Natural killer cell (primary cell): Measurements from ENCODE around the gene DECR2. TPM values are rescaled to one million over a fixed set of nuclear protein-coding genes. Genes with fewer than 3 reads are reported as not detected.

Experiments used
- ATAC-seq, 3 donors: fragments of 150-1000 bp in 2 of 3; fragments of 200-7000 bp in 1 of 3; cut with Tn5 transposase; 1 replicate in 1 of 3; 2 replicates in 2 of 3; pipeline ENCODE4 v1.10.0; 2021; ENCODE audit warnings: mild to moderate bottlenecking in 2 of 3, moderate library complexity in 2 of 3
- DNase-seq, 2 donors: peaks; one replicate each; pipeline versions ENCODE4 v3.0.0 to v3.0.0-alpha.2; 2013 to 2021; ENCODE audit warnings: mixed read lengths in 1 of 2
- H3K27ac ChIP-seq: one replicate; pipeline ENCODE4 v1.5.1; 2013; ENCODE audit warnings: mild to moderate bottlenecking, low read length
- H3K27me3 ChIP-seq: one replicate; pipeline ENCODE4 v1.6.1; 2013; ENCODE audit warnings: low read length; ENCODE audit not compliant: control insufficient read depth, insufficient read depth
- H3K36me3 ChIP-seq: one replicate; pipeline ENCODE4 v1.6.1; 2013; ENCODE audit warnings: low read length; ENCODE audit not compliant: control insufficient read depth, insufficient read depth
- H3K4me1 ChIP-seq: one replicate; pipeline ENCODE4 v1.6.1; 2013; ENCODE audit warnings: low read length; ENCODE audit not compliant: control insufficient read depth, insufficient read depth
- H3K4me3 ChIP-seq: one replicate; pipeline ENCODE4 v1.5.1; 2013; ENCODE audit warnings: low read length
- H3K9me3 ChIP-seq: one replicate; pipeline ENCODE4 v1.6.1; 2013; ENCODE audit warnings: low read length; ENCODE audit not compliant: control insufficient read depth, insufficient read depth
- H3K27ac Mint-ChIP-seq, 2 donors: one replicate each; pipeline ENCODE4 v1.8.0; 2022; ENCODE audit warnings: mild to moderate bottlenecking in 2 of 2, mixed read lengths in 2 of 2, moderate library complexity in 1 of 2
- H3K27me3 Mint-ChIP-seq, 2 donors: one replicate each; pipeline ENCODE4 v1.8.0; 2022; ENCODE audit warnings: low read depth in 2 of 2, mixed read lengths in 2 of 2
- H3K36me3 Mint-ChIP-seq: one replicate; pipeline ENCODE4 v1.8.0; 2022; ENCODE audit warnings: mixed read lengths
- H3K4me1 Mint-ChIP-seq, 2 donors: one replicate each; pipeline ENCODE4 v1.8.0; 2022; ENCODE audit warnings: mixed read lengths in 2 of 2
- H3K4me3 Mint-ChIP-seq: one replicate; pipeline ENCODE4 v1.8.0; 2022; ENCODE audit warnings: mild to moderate bottlenecking, moderate library complexity, mixed read lengths
- H3K9me3 Mint-ChIP-seq, 2 donors: one replicate each; pipeline ENCODE4 v1.8.0; 2022; ENCODE audit warnings: mixed read lengths in 2 of 2
- WGBS: methylation state at CpG from one replicate; pipeline ENCODE4 v1.1.7; 2013; ENCODE audit warnings: missing lambda C conversion rate; ENCODE audit not compliant: insufficient coverage; 5-methylcytosine and 5-hydroxymethylcytosine counted together
- intact Hi-C: fragments of 100-400 bp; cut with micrococcal nuclease; formaldehyde crosslinking; loops from one replicate; pipeline ENCODE4 v1.14.2; 2022
- total RNA-seq, 4 donors: library from RNA; stranded (reverse); fragments of 120-200 nt in 1 of 4; gene quantifications; one replicate each; pipeline versions ENCODE4 v1.2.3 to v1.2.4, GENCODE V29; 2013 to 2022
- TF ChIP-seq, protein P1 (sequence below): fragments of 200-600 bp; IDR thresholded peaks from one replicate; pipeline ENCODE4 v1.8.0; 2022; ENCODE audit warnings: antibody characterized with exemption

The DECR2 gene
- total RNA-seq, 3 donors from 2014 or later (not counting 1 experiment from before 2014, with no cell fraction given): 9.5 to 13.0 (median 12.9) TPM

DNA sequence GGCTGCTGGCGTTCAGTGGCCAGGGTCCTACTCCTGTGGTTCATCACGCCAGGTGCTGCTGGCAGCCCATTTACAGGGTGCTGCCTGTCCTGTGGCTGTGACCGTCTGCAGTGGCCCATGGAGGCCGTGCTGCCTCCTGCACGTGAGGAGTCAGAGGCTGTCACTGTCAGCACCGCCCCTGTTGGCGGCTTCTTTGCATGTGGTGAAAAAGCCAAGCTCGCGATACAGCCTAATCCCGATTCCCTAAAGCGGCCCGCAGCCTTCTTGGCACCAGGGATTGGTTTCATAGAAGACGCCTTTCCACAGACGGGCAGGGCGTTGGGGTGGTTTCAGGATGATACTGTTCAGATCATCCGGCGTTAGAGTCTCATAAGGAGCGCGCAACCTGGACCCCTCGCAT, 59.1 kb downstream of the DECR2 start:
- peaks cover 3% of the 10 kb centered on the region for H3K36me3 ChIP-seq
- H3K27ac ChIP-seq: no peak overlapping the region
- H3K4me3 Mint-ChIP-seq: no peak overlapping the region
- H3K27me3 Mint-ChIP-seq: no peaks in the 10 kb centered on the region
- no peaks in the 10 kb centered on the region for H3K9me3 ChIP-seq
- no peak overlapping the region for H3K27ac Mint-ChIP-seq
- TF ChIP-seq, protein P1, sequence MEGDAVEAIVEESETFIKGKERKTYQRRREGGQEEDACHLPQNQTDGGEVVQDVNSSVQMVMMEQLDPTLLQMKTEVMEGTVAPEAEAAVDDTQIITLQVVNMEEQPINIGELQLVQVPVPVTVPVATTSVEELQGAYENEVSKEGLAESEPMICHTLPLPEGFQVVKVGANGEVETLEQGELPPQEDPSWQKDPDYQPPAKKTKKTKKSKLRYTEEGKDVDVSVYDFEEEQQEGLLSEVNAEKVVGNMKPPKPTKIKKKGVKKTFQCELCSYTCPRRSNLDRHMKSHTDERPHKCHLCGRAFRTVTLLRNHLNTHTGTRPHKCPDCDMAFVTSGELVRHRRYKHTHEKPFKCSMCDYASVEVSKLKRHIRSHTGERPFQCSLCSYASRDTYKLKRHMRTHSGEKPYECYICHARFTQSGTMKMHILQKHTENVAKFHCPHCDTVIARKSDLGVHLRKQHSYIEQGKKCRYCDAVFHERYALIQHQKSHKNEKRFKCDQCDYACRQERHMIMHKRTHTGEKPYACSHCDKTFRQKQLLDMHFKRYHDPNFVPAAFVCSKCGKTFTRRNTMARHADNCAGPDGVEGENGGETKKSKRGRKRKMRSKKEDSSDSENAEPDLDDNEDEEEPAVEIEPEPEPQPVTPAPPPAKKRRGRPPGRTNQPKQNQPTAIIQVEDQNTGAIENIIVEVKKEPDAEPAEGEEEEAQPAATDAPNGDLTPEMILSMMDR: no peak
- intact Hi-C loops: no loop called here
- H3K4me3 ChIP-seq: no peak overlapping the region
- H3K27me3 ChIP-seq: no peaks in the 10 kb centered on the region
- H3K9me3 Mint-ChIP-seq: no peaks in the 10 kb centered on the region
- no peaks in the 10 kb centered on the region for H3K4me1 ChIP-seq
- H3K36me3 Mint-ChIP-seq: peaks cover 6% of the 10 kb centered on the region
- ATAC-seq: no peak
- DNase-seq: no peak
- WGBS: 96% methylated on average over 20 of the region's 20 CpGs
- H3K4me1 Mint-ChIP-seq: peaks cover 0 to 10% of the 10 kb centered on the region in 2 donors

Other genes starting within 250 kb of the DECR2 start
- gene HBZ, start 249.2 kb upstream of the DECR2 start, total RNA-seq: not detected
- not detected for gene HBM, start 235.9 kb upstream of the DECR2 start, total RNA-seq
- gene HBA2, start 229.0 kb upstream of the DECR2 start, total RNA-seq: 1 to 10 TPM in 2 of 3 donors, not detected in 1; 3.2 to 9.9 TPM
- gene HBA1, start 225.2 kb upstream of the DECR2 start, total RNA-seq: 10 to 100 TPM in 1 of 3 donors, not detected in 2; 16.9 TPM
- gene HBQ1, start 221.4 kb upstream of the DECR2 start, total RNA-seq: 1 to 10 TPM in 2 of 3 donors, not detected in 1; 1.0 to 2.0 TPM
- gene LUC7L, start 172.4 kb upstream of the DECR2 start, total RNA-seq: 100 to 1,000 TPM; 129 to 168 (median 153) TPM
- gene FAM234A, start 167.1 kb upstream of the DECR2 start, total RNA-seq: 10 to 100 TPM; 32.4 to 42.6 (median 40.7) TPM
- under 1 TPM in 1 of 3 donors, not detected in 2; 0.25 TPM for gene RGS11, start 125.9 kb upstream of the DECR2 start, total RNA-seq
- 1 to 10 TPM in 1 of 3 donors, under 1 TPM in 1, not detected in 1; 0.49 to 1.4 TPM for gene ARHGDIG, start 121.3 kb upstream of the DECR2 start, total RNA-seq
- gene PDIA2, start 118.7 kb upstream of the DECR2 start, total RNA-seq: not detected
- 100 to 1,000 TPM; 100 to 122 (median 106) TPM for gene AXIN1, start 49.2 kb upstream of the DECR2 start, total RNA-seq
- gene MRPL28, start 31.3 kb upstream of the DECR2 start, total RNA-seq: 10 to 100 TPM; 33.9 to 38.9 (median 37.5) TPM
- 10 to 100 TPM; 48.0 to 66.7 (median 54.2) TPM for gene PGAP6, start 19.9 kb upstream of the DECR2 start, total RNA-seq
- gene NME4, start 4.7 kb upstream of the DECR2 start, total RNA-seq: 10 to 100 TPM; 10.7 to 27.4 (median 25.4) TPM
- 10 to 100 TPM; 51.0 to 61.2 (median 55.3) TPM for gene RAB11FIP3, start 23.8 kb downstream of the DECR2 start, total RNA-seq
- gene CAPN15, start 125.8 kb downstream of the DECR2 start, total RNA-seq: 100 to 1,000 TPM; 151 to 275 (median 186) TPM
- under 1 TPM in 1 of 3 donors, not detected in 2; 0.20 TPM for gene PRR35, start 158.5 kb downstream of the DECR2 start, total RNA-seq
- gene NHLRC4, start 165.1 kb downstream of the DECR2 start, total RNA-seq: under 1 TPM; 0.28 to 0.75 (median 0.35) TPM
- 10 to 100 TPM; 27.6 to 40.5 (median 37.0) TPM for gene PIGQ, start 168.1 kb downstream of the DECR2 start, total RNA-seq
- gene RAB40C, start 188.2 kb downstream of the DECR2 start, total RNA-seq: 10 to 100 TPM; 12.7 to 20.8 (median 20.0) TPM
- gene WFIKKN1, start 229.1 kb downstream of the DECR2 start, total RNA-seq: 1 to 10 TPM in 1 of 3 donors, under 1 TPM in 2; 0.60 to 1.7 (median 0.75) TPM
- gene METTL26, start 234.4 kb downstream of the DECR2 start, total RNA-seq: 10 to 100 TPM; 33.7 to 36.3 (median 36.1) TPM
- gene MCRIP2, start 239.9 kb downstream of the DECR2 start, total RNA-seq: 10 to 100 TPM; 11.3 to 17.4 (median 15.7) TPM
- 10 to 100 TPM; 16.7 to 22.8 (median 20.2) TPM for gene WDR90, start 247.5 kb downstream of the DECR2 start, total RNA-seq